OCI-LY1 (cell line): Measurements from ENCODE around the gene ZCCHC14.

Source experiments
- H2AFZ ChIP-seq: fragments of 200-600 bp; sonication (generic), shearing (Covaris generic); 2 replicates; pipeline ENCODE4 v1.6.0; 2014; ENCODE audit warnings: antibody characterized with exemption, mild to moderate bottlenecking, low read length
- H3F3A ChIP-seq: fragments of 200-600 bp; sonication (generic), shearing (Covaris generic); 2 replicates; pipeline ENCODE4 v1.6.0; 2014; ENCODE audit warnings: mild to moderate bottlenecking, antibody characterized with exemption, low read length, moderate library complexity; ENCODE audit not compliant: insufficient read depth
- H3K27ac ChIP-seq: fragments of 200-600 bp; sonication (generic); 2 replicates; pipeline ENCODE4 v1.5.1; 2014; ENCODE audit warnings: low read length, mixed run types, mild to moderate bottlenecking, low read depth; ENCODE audit not compliant: poor library complexity, severe bottlenecking
- H3K27me3 ChIP-seq: fragments of 200-600 bp; sonication (generic); 2 replicates; pipeline ENCODE4 v1.6.0; 2014; ENCODE audit warnings: antibody characterized with exemption, mild to moderate bottlenecking, low read length, moderate library complexity; ENCODE audit not compliant: insufficient read depth
- H3K36me3 ChIP-seq: fragments of 200-600 bp; sonication (generic); 2 replicates; pipeline ENCODE4 v1.6.1; 2014; ENCODE audit warnings: mild to moderate bottlenecking, antibody characterized with exemption, low read length, moderate library complexity, mixed read lengths; ENCODE audit not compliant: insufficient read depth
- H3K4me1 ChIP-seq: fragments of 200-600 bp; sonication (generic); 2 replicates; pipeline ENCODE4 v1.5.1; 2014; ENCODE audit warnings: mild to moderate bottlenecking, low read length, moderate library complexity; ENCODE audit not compliant: insufficient read depth, severe bottlenecking
- H3K4me2 ChIP-seq: fragments of 200-600 bp; sonication (generic), shearing (Covaris generic); 2 replicates; pipeline ENCODE4 v1.6.1; 2014; ENCODE audit warnings: low read length
- H3K4me3 ChIP-seq: fragments of 200-600 bp; sonication (generic); 2 replicates; pipeline ENCODE4 v1.5.1; 2014; ENCODE audit warnings: low read length, low read depth, mild to moderate bottlenecking, mixed read lengths; ENCODE audit not compliant: poor library complexity, severe bottlenecking
- H3K79me2 ChIP-seq: fragments of 200-600 bp; shearing (Covaris generic); 2 replicates; pipeline ENCODE4 v1.6.1; 2016; ENCODE audit warnings: mixed run types, low read length, mixed read lengths; ENCODE audit not compliant: insufficient read depth
- H3K9ac ChIP-seq: fragments of 200-600 bp; sonication (generic), shearing (Covaris generic); 2 replicates; pipeline ENCODE4 v1.6.1; 2014; ENCODE audit warnings: mild to moderate bottlenecking, low read length, mixed read lengths
- H3K9me2 ChIP-seq: fragments of 200-600 bp; sonication (generic), shearing (Covaris generic); 2 replicates; pipeline ENCODE4 v1.6.1; 2014; ENCODE audit warnings: low read depth, mild to moderate bottlenecking, low read length, mixed read lengths
- H3K9me3 ChIP-seq: fragments of 200-600 bp; shearing (Covaris generic); 2 replicates; pipeline ENCODE4 v1.6.1; 2014; ENCODE audit warnings: low read length, mixed read lengths
- H4K20me1 ChIP-seq: fragments of 200-600 bp; sonication (generic), shearing (Covaris generic); 2 replicates; pipeline ENCODE4 v1.6.0; 2016; ENCODE audit warnings: mild to moderate bottlenecking, low read length; ENCODE audit not compliant: insufficient read depth
- CTCF ChIP-seq: fragments of 200-600 bp; sonication (generic), shearing (Covaris generic); IDR thresholded peaks from 2 replicates; pipeline ENCODE4 v1.5.1; 2017; ENCODE audit warnings: mild to moderate bottlenecking, antibody characterized with exemption, low read length, moderate library complexity, mixed read lengths
- EZH2 ChIP-seq: fragments of 200-600 bp; sonication (generic), shearing (Covaris generic); IDR thresholded peaks from 2 replicates; pipeline ENCODE4 v1.8.0; 2017; ENCODE audit warnings: borderline replicate concordance, mixed run types, mild to moderate bottlenecking, antibody characterized with exemption, low read length, moderate library complexity, mixed read lengths

ZCCHC14 gene

GRCh38 chr16:87431926-87432325 is 60.9 kb downstream of the ZCCHC14 start:
- Histone ChIP-seq H3K27ac (no peak overlapping the region), H2AFZ (no peak overlapping the region), H3K9me3 (no peaks in the 10 kb centered on the region), H3F3A (no peaks in the 10 kb centered on the region), H3K4me1 (peaks cover 12% of the 10 kb centered on the region), H4K20me1 (no peaks in the 10 kb centered on the region), H3K79me2 (no peaks in the 10 kb centered on the region), H3K4me2 (no peak overlapping the region), H3K9me2 (no peaks in the 10 kb centered on the region), H3K36me3 (peaks cover 19% of the 10 kb centered on the region; the same call in 1 of the 2 replicates), H3K4me3 (no peak overlapping the region), H3K27me3 (no peaks in the 10 kb centered on the region), H3K9ac (no peak overlapping the region)
- no peak for TF ChIP-seq EZH2
- TF ChIP-seq CTCF = no peak

GRCh38 chr16:87426423-87427215 is 66.2 kb downstream of the ZCCHC14 start:
- H3K9me2 ChIP-seq = no peaks in the 10 kb centered on the region

DNA sequence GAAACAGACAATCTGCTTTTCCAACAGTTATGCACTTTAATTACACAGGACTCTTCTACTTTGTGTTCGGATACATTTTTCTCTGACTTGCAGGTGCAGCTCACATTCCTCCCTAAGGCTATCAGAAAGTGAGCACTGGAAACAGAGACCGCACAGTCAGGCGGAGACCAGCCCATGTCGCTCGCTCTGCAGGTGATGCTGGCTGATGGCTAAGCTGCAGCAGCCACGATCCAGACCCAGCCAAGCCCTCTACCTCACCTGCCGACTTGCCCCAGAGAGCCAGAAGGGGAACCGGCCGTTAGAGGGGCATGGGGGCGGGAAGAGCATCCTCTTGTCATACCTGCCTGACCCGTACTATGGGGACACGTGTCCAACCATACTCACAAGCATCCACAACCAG is 66.9 kb downstream of the ZCCHC14 start:
- TF ChIP-seq EZH2 (no peak), CTCF (no peak)
- H3K27me3 ChIP-seq = no peaks in the 10 kb centered on the region
- H3K27ac ChIP-seq = no peak overlapping the region
- H3K4me3 ChIP-seq = no peak overlapping the region
- H3K36me3 ChIP-seq = peaks cover 35% of the 10 kb centered on the region
- H3K9me2 ChIP-seq = no peaks in the 10 kb centered on the region
- no peaks in the 10 kb centered on the region for H3K79me2 ChIP-seq
- H3K9me3 ChIP-seq = no peaks in the 10 kb centered on the region
- no peak overlapping the region for H3K4me2 ChIP-seq
- H2AFZ ChIP-seq = no peak overlapping the region
- H3F3A ChIP-seq = no peaks in the 10 kb centered on the region
- H4K20me1 ChIP-seq = no peaks in the 10 kb centered on the region
- no peak overlapping the region for H3K9ac ChIP-seq
- no peaks in the 10 kb centered on the region for H3K4me1 ChIP-seq

More at GRCh38 chr16:87426423-87427215, 66.2 kb downstream of the ZCCHC14 start:
- Histone ChIP-seq H3K4me1 (no peaks in the 10 kb centered on the region), H3K27ac (no peak overlapping the region), H3K27me3 (no peaks in the 10 kb centered on the region), H4K20me1 (no peaks in the 10 kb centered on the region), H3K4me3 (no peak overlapping the region), H3K9me3 (no peaks in the 10 kb centered on the region), H2AFZ (no peak overlapping the region), H3F3A (no peaks in the 10 kb centered on the region), H3K4me2 (no peak overlapping the region), H3K79me2 (no peaks in the 10 kb centered on the region), H3K36me3 (peaks cover 34% of the 10 kb centered on the region), H3K9ac (no peak overlapping the region)
- TF ChIP-seq EZH2 (no peak), CTCF (no peak)
